GM19372 (cell line): Measurements from ENCODE around the gene RELA.
A peak's percentile ranks its signal among the peaks of the same experiment; 100 is the strongest.
"Not testable (repeated sequence)": the region's sequence is repeated elsewhere in the genome, so short reads cannot be mapped to it uniquely, and the experiment has no call there.

Experiments used
- ATAC-seq: cut with Tn5 transposase; IDR thresholded peaks from one replicate; pipeline ENCODE4 v1.9.1; 2021; ENCODE audit warnings: mild to moderate bottlenecking, low read depth, moderate library complexity; ENCODE audit not compliant: unreplicated experiment

The RELA gene

GRCh38 chr11:65672982-65673381 lies 10.3 kb upstream of the RELA start:
- ATAC-seq, result no peak

- no peak for ATAC-seq
Measured at GRCh38 chr11:65672180-65672860, 9.6 kb upstream of the RELA start.

GRCh38 chr11:65663639-65664200 lies 1.0 kb upstream of the RELA start:
- no peak for ATAC-seq

- ATAC-seq, result peak; percentile 25
Measured at GRCh38 chr11:65662247-65662798, 393 bp downstream of the RELA start.

- ATAC-seq, result no peak
Measured at GRCh38 chr11:65661599-65662246, 993 bp downstream of the RELA start.

- not testable (repeated sequence) for ATAC-seq
Measured at GRCh38 chr11:65660908-65661307, 1.8 kb downstream of the RELA start.

- ATAC-seq, result no peak
Measured at GRCh38 chr11:65660038-65660437, 2.7 kb downstream of the RELA start.

- no peak for ATAC-seq
Measured at GRCh38 chr11:65658174-65659021, 4.3 kb downstream of the RELA start.

GRCh38 chr11:65657426-65657825 lies 5.3 kb downstream of the RELA start:
- no peak for ATAC-seq

- no peak for ATAC-seq
Measured at GRCh38 chr11:65655570-65656332, 7.0 kb downstream of the RELA start.

- no peak for ATAC-seq
Measured at GRCh38 chr11:65654375-65655349, 8.1 kb downstream of the RELA start.

- ATAC-seq, result no peak
Measured at GRCh38 chr11:65653229-65654225, 9.2 kb downstream of the RELA start.

- ATAC-seq, result peak; percentile 83
Measured at GRCh38 chr11:65652511-65653228, 10.0 kb downstream of the RELA start.

- no peak for ATAC-seq
Measured at GRCh38 chr11:65651589-65652510, 10.9 kb downstream of the RELA start.

- no peak for ATAC-seq
Measured at GRCh38 chr11:65651339-65651588, 11.5 kb downstream of the RELA start.
